WERI-Rb-1 (cell line): Measurements from ENCODE around the gene NR3C2.

Source experiments
- DNase-seq: peaks from one replicate; pipeline ENCODE4 v3.0.0-alpha.2; 2020
- H3K27ac ChIP-seq: fragments of 250-450 bp; sonication (Bioruptor Pico); 2 replicates; pipeline ENCODE4 v1.5.1; 2020; ENCODE audit warnings: mild to moderate bottlenecking, moderate library complexity
- H3K27me3 ChIP-seq: fragments of 250-450 bp; sonication (Bioruptor Pico); 2 replicates; pipeline ENCODE4 v1.5.1; 2021; ENCODE audit warnings: mild to moderate bottlenecking, low read depth, moderate library complexity; ENCODE audit not compliant: insufficient read depth, severe bottlenecking
- H3K36me3 ChIP-seq: fragments of 250-450 bp; sonication (Bioruptor Pico); 2 replicates; pipeline ENCODE4 v1.5.1; 2020; ENCODE audit warnings: mild to moderate bottlenecking, moderate library complexity
- H3K4me3 ChIP-seq: 2 replicates; pipeline ENCODE4 v1.5.1; 2011; ENCODE audit warnings: low read depth, mild to moderate bottlenecking, control low read depth, low read length
- H3K9me3 ChIP-seq: fragments of 250-450 bp; sonication (Bioruptor Pico); 2 replicates; pipeline ENCODE4 v1.5.1; 2021; ENCODE audit warnings: mild to moderate bottlenecking, moderate library complexity; ENCODE audit not compliant: severe bottlenecking
- CTCF ChIP-seq: IDR thresholded peaks from 2 replicates; pipeline ENCODE4 v1.5.1; 2011; ENCODE audit warnings: low read depth, mild to moderate bottlenecking, control low read depth, inconsistent platforms, low read length

Gene NR3C2

GRCh38 chr4:148116264-148116663 is 325.9 kb downstream of the NR3C2 start:
- H3K27me3 ChIP-seq: no peaks in the 10 kb centered on the region
- no peak for DNase-seq

GRCh38 chr4:148114436-148114835 is 327.8 kb downstream of the NR3C2 start:
- H3K36me3 ChIP-seq: no peaks in the 10 kb centered on the region
- H3K9me3 ChIP-seq: no peaks in the 10 kb centered on the region
- no peak for DNase-seq
- no peak overlapping the region for H3K27ac ChIP-seq
- TF ChIP-seq CTCF: no peak
- no peak overlapping the region for H3K4me3 ChIP-seq
- H3K27me3 ChIP-seq: no peaks in the 10 kb centered on the region

More at GRCh38 chr4:148116264-148116663, 325.9 kb downstream of the NR3C2 start:
- Histone ChIP-seq H3K36me3 (no peaks in the 10 kb centered on the region), H3K27ac (no peak overlapping the region), H3K9me3 (no peaks in the 10 kb centered on the region), H3K4me3 (no peak overlapping the region)
- TF ChIP-seq CTCF: no peak

GRCh38 chr4:148112231-148112982 is 329.8 kb downstream of the NR3C2 start:
- Histone ChIP-seq H3K27ac (no peak overlapping the region), H3K36me3 (no peaks in the 10 kb centered on the region), H3K4me3 (no peak overlapping the region), H3K27me3 (no peaks in the 10 kb centered on the region), H3K9me3 (no peaks in the 10 kb centered on the region)
- DNase-seq: no peak
- TF ChIP-seq CTCF: no peak

- Histone ChIP-seq H3K36me3 (no peaks in the 10 kb centered on the region), H3K9me3 (peaks cover 2% of the 10 kb centered on the region), H3K27me3 (no peaks in the 10 kb centered on the region), H3K27ac (no peak overlapping the region), H3K4me3 (no peak overlapping the region)
- TF ChIP-seq CTCF: no peak
- DNase-seq: no peak
Measured at GRCh38 chr4:148110169-148110568, 332.0 kb downstream of the NR3C2 start.

GRCh38 chr4:148109216-148109615 is 333.0 kb downstream of the NR3C2 start:
- H3K4me3 ChIP-seq: no peak overlapping the region
- no peak overlapping the region for H3K27ac ChIP-seq
- H3K27me3 ChIP-seq: no peaks in the 10 kb centered on the region
- no peak for DNase-seq
- peaks cover 2% of the 10 kb centered on the region for H3K9me3 ChIP-seq
- H3K36me3 ChIP-seq: no peaks in the 10 kb centered on the region
- no peak for TF ChIP-seq CTCF

- Histone ChIP-seq H3K27me3 (no peaks in the 10 kb centered on the region), H3K9me3 (peaks cover 2% of the 10 kb centered on the region), H3K36me3 (no peaks in the 10 kb centered on the region), H3K27ac (no peak overlapping the region), H3K4me3 (no peak overlapping the region)
- no peak for DNase-seq
- TF ChIP-seq CTCF: no peak
Measured at GRCh38 chr4:148108766-148109165, 333.4 kb downstream of the NR3C2 start.
